GM18505 (cell line): ENCODE data around the gene FRS3.

Source experiments
- ATAC-seq: cut with Tn5 transposase; IDR thresholded peaks from one replicate; pipeline ENCODE4 v1.9.1; 2021; ENCODE audit not compliant: unreplicated experiment
- POLR2A ChIP-seq: IDR thresholded peaks from 4 replicates; pipeline ENCODE4 v1.6.1; 2011; ENCODE audit warnings: borderline replicate concordance; ENCODE audit not compliant: insufficient read depth, insufficient read length; ENCODE audit errors: extremely low read depth

FRS3 gene

DNA sequence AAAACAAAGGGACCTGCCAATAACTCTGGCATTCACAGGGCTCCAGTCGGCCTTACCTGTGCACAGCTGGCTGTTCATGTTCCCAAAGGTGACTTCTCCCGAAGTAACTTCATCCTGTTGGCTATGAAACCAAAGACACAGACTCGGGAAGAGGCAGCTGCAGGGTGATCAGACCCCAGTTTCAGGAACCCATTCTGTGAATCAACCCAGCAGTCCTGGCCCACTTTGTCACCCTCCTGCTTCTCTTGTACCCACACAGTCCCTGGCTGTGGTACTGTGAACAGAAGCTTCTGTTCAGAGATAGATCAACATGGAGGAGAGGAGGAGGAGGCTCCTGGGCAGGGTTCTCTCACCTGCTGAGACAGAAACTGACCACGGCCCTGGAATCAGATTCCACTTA is 23.8 kb downstream of the FRS3 start:
- TF ChIP-seq POLR2A = no peak
- no peak for ATAC-seq

DNA sequence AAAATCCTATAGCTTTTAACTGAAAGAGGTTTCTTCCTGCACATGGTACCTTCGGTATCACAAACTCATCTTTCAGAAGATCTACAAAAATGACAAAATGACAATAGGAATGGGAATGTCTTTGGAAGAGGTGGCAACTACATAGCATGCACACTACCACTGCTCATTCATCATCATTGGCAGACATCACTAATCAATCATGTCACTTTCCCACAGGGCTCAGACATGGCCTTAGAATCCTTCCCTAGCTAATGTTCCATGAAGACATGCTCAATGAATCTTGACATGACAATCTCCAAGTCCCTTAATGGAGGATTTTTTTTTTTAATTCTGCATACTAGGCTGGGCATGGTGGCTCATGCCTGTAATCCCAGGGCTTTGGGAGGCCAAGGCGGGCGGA is 29.3 kb downstream of the FRS3 start:
- TF ChIP-seq POLR2A = no peak
- ATAC-seq = no peak

DNA sequence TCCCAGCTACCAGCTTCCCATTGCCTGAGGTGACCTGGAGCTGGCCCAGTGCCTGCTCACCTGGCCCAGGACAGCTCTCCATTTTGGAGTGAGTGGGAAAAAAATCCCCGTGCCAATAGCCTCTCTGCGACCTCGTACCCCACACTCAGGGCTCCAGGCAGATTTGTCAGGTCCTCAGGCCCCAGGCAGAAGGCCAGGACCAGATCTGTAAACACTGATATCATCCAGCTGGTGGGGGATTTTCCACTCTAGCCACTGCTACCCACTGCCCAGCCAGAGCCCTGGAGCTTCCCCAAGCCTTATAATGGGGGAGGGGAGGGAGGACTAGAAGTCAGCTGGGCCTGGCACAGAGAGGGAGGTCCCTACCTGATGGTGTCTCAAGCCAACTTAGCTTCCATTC is 31.2 kb downstream of the FRS3 start:
- ATAC-seq = no peak
- no peak for TF ChIP-seq POLR2A

DNA sequence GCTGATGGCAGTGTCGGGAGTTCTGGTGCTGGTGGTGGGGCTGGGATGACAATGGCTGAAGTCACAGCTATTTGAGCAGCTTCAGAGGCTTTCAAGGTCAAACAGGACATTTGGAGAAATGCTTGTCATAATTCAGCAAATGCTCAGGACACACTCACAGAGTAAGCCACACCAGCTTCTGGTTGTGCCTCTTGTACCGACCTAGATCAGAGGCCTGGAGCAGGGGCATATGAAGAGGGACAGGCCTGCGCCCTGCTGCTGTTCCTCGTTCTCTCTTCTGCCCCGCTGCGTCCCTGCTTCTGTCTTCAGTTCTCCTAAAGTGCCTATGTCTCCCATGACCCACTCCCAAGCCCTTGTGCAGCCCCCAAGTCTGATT is 31.6 kb downstream of the FRS3 start:
- ATAC-seq = no peak
- no peak for TF ChIP-seq POLR2A

DNA sequence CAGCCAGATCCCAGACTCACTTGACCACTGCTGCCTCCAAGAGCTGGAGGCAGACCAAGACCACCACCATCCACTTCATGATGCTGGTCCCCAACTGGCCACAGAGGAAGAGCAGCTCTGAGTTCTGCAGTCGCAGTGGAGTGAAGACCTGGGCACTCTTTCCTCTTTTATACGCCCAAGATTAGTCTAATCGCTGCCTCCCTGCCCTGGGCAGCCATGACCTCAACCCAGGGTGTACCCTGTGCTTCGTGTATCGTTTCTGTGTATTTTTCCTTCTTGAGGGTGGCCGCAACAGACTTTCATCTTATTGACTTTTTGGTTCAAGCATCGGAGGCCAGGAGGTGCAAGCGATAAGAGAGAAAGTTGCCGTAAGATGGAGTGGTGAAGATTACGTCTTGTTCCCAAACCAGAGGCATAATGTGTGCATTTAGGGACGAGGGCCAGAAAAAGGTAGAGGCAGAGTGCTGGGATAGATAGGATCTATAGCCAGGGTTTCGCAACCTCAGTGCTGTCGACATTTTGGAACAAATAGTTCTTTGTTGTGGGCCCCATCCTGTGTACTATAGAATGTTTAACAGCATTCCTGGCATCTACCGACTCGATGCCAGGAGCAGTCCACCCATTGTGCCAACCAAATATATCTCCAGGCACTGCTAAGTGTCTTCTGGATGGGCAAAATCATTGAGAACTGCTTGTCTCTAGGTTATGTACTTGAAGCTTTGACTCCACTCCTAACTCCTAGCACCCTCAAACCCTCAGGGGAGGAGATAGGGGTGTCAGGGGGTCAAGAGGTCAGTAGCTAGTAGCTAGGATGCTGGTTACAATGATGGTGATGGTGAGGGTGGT is 32.2 kb downstream of the FRS3 start, which contains the start of gene PGC:
TSS of gene PGC (minus strand) at position 142 of the 846 bp plus-strand sequence. CDS start at position 79, 63 bp downstream.
- ATAC-seq = no peak
- TF ChIP-seq POLR2A = no peak

DNA sequence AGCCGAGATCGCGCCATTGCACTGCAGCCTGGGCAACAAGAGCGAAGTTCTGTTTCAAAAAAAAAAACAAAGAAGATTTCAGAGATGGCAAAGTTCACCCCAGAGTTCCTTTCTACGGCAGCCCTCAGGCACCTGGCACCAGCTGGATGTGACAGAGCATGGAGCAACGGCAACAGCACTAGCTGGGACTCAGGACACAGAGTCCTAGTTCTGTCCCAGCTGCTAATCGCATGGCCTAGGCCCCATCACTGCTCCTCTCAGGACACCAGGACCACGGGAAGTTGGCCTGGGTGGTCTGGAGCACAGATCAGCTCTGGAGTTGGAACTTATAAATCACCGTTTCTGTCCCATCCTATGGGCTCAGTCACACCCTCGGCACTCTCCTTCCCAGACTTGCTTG is 33.6 kb downstream of the FRS3 start:
- ATAC-seq = no peak
- TF ChIP-seq POLR2A = no peak

DNA sequence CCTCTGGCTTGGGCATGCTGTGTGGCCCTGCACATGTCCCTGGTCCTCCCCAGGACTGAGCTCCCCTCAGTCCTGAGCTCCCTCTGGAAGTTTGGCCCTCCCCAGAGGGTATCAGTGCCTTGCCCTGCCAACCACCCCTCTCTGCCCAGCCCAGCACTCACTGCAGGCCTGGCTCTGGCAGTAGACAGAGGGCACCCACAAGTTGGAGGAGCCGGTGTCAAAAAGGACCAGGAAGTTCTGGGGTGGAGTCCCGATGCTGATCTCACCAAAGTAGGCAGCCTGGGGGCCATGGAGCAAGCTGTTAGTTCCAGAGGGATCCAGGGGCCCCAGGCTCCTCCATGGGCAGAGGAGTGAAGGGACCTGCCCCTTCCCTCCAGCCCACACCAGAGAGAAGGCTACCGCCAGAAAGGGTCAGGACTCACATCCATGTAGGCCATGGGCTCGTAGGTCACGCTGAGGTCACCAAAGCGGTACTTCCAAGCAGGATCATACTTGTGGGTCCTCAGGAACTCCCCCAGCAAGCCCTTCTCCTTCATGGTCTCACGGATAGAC is 35.4 kb downstream of the FRS3 start:
- TF ChIP-seq POLR2A = no peak
- ATAC-seq = no peak

DNA sequence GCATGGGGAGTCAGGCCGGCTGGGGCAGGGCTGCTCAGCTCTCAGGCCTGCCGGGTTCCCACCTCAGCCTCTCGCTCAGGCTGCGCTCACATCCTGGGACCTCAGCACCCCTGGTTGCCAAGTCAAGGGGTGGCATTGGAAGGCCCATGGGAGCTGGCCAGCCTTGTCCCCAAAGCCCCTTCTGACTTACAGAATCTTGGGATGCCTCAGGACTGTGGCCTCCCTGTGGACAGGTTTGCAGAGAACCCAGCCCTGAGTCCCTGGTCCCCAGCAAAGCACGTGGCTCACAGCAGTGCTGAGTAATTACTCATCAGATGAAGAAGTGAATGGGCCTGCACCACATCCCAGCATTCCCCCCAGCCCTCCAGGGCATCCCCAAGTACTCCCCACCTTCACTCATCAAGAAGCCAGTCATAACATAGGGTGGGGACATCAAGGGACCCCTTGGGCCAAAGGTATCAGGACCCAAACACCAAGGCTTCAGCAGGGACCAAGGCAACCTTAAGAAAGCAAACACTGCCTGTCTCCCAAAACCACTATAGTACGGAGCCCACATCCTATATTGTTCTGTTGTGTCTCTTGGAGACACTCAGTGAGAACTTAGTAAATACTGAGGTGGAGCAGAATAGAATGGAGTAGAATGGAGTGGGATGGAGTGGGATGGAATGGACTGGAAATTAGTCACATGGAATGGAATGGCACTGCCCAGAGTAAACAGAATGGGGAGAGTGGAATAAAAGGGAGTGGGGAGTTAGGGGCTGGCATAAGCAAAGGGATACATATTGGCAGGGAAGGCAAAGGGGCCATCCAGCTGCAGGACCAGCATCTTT is 36.1 kb downstream of the FRS3 start:
- no peak for TF ChIP-seq POLR2A
- no peak for ATAC-seq

DNA sequence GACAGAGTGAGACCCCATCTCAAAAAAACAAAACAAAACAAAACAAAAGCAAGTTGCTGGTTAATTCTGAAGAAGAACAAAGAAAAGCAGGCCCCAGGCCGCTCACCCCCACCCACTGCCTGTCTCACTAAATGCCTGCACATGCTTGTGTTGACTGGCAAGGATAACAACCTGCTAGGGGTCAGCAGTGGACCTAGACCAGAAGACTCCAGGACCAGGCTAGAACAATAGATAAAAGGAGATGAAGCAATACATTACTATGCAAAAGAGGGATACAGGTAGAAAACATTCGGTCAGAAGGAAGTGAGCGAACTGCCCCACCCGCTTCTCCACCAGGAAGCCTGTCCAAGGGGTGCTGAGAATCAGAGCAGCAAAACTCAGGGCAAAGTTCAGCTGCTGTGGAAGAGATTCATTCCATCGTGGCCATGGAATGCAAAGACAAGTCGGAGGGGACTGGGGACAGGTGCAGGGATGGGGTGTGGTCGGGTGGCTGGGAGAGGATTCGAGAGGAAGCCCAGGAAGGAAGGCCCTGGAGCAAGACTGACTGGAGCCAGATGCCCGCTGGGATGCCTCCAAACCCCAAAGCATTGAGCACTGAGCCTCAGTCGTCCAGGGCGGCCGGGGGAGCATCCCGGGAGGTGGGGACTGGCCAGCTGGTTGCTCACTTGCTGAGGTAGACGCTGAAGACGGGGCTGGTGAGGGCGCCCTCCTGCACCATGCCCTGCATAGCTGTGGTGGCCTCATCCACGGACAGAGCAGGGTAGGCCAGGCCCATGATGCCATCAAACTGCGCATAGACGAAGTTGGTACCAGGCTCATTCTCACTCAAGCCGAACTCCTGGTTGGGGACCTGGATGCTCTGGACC is 37.8 kb downstream of the FRS3 start:
- ATAC-seq = no peak
- TF ChIP-seq POLR2A = no peak

DNA sequence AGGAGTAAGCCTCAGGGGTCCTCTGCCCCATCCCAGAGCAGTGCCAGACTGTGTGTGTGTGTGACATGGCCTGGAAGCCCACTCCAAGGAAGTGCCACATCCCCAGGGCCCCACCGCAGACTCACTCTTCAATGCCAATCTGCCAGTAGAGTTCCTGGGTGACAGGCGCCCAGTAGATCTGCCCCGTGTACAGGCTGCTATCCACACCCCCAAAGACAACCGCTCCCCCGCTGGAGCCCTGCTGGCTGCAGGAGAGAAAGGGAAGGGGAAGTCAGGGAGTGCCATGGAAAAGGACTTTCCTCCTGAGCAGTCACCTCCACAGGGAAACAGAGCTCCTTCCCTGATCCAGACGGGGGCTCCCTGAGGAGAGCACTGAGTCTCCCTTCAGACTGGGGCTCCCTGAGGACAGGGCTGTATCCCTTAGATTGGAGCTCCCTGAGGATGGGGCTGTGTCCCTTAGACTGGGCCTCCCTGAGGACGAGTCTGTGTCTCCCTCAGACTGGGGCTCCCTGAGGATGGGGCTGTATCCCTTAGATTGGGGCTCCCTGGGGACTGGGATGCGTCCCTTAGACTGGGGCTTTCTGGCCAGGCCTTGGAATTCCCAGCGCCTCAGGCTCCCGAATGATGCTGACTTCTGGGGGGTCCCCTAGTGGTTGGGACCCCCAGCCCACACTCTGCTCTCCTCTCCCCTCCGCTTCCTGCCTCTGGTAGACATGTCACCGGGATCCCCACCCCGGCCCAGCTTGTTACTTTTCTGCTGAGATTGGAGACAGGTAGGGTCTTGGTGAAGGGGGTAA is 39.1 kb downstream of the FRS3 start:
- no peak for ATAC-seq

DNA sequence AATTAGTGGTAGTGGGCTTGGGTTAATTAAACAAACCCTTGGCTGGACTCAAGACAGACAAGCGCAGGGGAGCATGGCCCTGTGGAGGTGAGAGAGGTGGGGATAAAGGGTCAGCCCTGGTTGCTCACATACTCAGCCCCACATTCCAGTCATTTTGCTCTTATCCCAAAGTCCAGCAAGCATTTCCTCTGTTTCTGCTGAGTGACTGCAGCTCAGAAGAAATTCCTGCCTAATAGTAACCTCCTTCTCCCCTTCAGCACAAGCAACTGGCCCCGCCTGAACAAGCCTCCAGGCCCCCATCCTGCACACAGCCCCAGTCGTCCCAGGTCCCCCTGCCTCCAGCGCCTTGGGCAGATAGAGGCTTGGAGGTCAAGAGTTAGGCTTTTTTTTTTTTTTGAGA is 40.7 kb downstream of the FRS3 start:
- ATAC-seq = no peak
- no peak for TF ChIP-seq POLR2A

More for the DNA sequence above, 39.1 kb downstream of the FRS3 start:
- TF ChIP-seq POLR2A = no peak

DNA sequence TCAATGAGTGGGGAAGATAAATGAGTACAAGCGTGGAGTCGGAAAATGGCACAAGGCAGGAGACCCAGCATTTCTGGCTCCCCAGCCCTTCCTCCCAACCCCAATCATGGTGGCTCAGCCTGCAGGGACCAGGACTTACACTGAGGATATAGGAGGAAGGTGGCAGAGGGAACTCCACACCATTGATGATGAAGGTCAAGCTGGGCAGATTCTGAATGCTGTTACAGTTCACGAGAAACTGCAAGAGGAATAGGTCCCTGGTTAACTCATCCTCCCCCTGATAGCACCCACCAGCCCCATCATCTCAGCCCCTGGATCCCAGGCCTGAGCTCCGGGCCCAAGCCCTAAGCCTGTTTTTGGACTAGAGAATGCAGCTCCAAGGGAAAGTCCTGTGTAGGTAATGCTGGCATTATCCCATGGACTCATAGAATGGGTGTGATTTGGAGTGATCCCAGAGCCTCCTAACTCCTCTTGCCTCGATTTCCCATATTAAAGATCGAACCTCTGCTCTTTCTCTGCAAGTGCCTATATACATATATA is 42.0 kb downstream of the FRS3 start:
- no peak for ATAC-seq

More for the DNA sequence above, 42.0 kb downstream of the FRS3 start:
- no peak for TF ChIP-seq POLR2A
